HG02981 (cell line): ENCODE measurements around the gene ZNF548.

Experiments used
- ATAC-seq: cut with Tn5 transposase; IDR thresholded peaks from one replicate; pipeline ENCODE4 v1.9.1; 2021; ENCODE audit warnings: mild to moderate bottlenecking, moderate library complexity; ENCODE audit not compliant: unreplicated experiment

Gene ZNF548

DNA sequence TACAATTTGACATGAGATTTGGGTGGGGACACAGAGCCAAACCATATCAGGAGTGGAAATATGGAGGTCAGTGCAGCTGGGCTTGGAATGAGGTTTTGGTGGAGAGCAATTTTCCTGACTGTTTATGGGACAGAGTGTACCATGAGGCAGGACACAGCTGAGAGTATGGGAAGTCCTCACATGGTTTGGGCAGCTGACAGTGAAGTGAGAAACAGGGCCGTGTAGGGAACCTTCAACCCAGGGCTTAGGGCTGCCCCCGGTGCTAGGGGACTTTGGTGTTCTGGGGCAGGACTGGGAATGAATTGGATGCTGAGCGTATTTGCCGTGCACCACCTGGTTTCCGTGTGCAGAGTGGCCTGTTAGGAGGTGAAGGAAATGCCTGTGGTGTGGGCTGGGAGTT is 6.1 kb downstream of the ZNF548 start:
- ATAC-seq: no peak

DNA sequence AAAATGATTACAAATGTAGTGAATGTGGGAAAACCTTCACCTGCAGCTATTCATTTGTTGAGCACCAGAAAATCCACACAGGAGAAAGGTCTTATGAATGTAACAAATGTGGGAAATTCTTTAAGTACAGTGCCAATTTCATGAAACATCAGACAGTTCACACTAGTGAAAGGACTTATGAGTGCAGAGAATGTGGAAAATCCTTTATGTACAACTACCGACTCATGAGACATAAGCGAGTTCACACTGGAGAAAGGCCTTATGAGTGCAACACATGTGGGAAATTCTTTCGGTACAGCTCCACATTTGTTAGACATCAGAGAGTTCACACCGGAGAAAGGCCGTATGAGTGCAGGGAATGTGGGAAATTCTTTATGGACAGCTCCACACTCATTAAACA is 9.2 kb downstream of the ZNF548 start:
- ATAC-seq: no peak

- no peak for ATAC-seq
These were observed 14.3 kb downstream of the ZNF548 start for GRCh38 chr19:57403737-57404563.

- ATAC-seq: no peak
These were observed 17.0 kb downstream of the ZNF548 start for GRCh38 chr19:57406516-57407123.

GRCh38 chr19:57410877-57411671 is 21.4 kb downstream of the ZNF548 start, which contains the start of gene ZNF17:
ZNF17 (plus strand) TSS chr19:57411161; CDS start chr19:57413616, 2,455 bp downstream.
- peak; percentile 98 for ATAC-seq

DNA sequence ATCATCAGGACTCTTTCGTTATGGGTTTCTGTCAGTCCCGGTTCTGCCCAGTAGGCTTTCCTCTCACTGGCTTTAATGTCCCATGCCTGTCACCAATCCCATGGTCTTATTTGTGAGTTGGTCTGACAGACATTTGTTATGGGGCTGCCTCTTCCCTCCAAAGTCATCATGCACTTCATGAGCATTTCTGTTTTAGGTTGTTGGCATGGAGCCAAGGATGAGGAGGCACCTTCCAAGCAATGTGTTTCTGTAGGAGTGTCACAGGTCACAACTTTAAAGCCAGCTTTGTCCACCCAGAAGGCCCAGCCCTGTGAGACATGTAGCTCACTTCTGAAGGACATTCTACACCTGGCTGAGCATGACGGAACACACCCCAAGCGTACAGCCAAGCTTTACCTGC is 29.8 kb downstream of the ZNF548 start:
- no peak for ATAC-seq

DNA sequence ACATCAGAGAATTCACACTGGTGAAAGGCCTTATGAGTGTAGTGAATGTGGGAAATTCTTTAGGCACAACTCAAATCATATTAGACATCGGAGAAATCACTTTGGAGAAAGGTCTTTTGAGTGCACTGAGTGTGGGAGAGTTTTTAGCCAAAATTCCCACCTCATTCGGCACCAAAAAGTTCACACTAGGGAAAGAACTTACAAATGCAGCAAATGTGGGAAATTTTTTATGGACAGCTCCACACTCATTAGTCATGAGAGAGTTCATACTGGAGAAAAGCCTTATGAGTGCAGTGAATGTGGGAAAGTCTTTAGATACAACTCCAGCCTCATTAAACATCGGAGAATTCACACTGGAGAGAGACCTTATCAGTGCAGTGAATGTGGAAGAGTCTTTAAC is 31.4 kb downstream of the ZNF548 start:
- no peak for ATAC-seq

- ATAC-seq: no peak
These were observed 44.9 kb downstream of the ZNF548 start for GRCh38 chr19:57434386-57435061.

GRCh38 chr19:57435062-57435978 is 45.7 kb downstream of the ZNF548 start, which contains the start of gene ZNF749:
ZNF749 (plus strand) TSS chr19:57435325; CDS start chr19:57435579, 254 bp downstream.
- ATAC-seq: peak; percentile 96

DNA sequence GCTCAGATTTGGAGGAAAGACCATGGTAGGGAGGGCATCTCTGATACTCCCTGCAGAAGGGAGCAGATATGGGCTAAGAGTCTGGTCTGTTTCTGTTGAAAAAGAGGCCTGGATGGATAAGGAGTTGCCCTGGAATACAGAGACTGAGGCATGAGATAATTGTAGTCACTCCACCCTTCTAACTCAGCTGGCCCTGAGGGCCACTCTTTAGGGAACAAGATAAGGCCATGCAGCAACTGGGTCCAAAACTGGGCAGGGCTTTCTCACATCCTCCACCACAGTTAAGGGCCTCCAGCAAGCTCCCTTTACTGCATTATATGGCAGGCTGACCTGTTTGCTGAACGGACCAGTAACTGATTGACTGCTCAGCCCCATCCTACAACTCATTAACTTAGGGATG is 46.8 kb downstream of the ZNF548 start:
- ATAC-seq: no peak

GRCh38 chr19:57437931-57438330 is 48.3 kb downstream of the ZNF548 start:
- no peak for ATAC-seq

DNA sequence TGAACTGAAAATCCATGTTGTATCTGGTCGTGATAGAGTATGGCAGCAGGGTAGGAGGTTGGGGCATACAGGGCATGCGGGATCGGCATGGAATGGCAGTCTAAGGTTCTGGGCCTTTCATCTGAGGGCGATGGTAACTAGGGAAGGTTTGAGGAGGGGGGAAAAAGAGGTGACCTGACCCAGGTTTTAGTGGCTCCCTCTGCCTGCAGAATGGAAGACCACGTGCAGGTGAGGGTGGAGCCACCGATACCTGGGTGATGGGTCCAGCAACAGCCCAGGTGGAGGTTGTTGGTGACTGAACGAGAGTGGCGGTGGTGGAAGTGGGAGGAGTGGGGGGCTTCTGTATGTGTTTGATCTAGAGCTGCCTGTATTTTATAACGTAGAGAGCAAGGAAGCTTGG is 49.3 kb downstream of the ZNF548 start:
- ATAC-seq: no peak

DNA sequence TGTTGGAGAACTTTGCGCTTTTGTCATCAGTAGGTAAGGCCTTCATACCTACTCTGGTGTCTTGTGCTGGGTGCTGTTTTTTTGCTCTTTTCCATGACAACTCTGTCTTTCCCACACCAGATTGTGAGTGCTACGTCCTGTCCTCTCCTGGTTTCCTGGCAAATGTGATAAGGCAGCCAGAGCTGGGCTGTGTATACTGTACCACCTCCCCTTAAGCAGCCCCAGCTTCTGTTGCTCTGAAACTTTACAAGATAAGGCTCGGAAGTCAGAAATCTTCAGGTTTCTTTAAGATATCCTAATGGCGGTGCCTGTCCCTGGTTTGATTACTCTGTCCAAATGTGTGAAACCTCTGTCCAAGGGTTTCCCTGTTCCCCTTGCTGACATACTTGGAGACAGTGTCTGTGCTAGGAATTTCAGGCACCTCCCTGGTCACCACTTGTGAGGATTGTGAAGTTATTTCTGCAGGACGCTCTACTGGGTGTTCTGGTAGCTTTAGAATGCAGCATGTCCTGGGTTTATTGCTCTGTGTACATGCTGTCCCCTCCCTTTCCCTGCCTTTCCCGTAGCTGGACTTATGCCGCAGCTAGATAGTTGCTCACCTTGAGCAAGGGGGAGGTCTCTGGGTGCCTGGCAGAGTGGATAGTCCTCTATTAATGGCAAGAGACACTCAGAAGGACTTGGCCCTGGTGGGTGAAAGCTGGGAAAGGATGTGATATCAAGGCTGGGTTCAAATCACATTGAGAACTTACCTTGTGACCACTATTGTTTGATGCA is 52.5 kb downstream of the ZNF548 start:
- no peak for ATAC-seq

DNA sequence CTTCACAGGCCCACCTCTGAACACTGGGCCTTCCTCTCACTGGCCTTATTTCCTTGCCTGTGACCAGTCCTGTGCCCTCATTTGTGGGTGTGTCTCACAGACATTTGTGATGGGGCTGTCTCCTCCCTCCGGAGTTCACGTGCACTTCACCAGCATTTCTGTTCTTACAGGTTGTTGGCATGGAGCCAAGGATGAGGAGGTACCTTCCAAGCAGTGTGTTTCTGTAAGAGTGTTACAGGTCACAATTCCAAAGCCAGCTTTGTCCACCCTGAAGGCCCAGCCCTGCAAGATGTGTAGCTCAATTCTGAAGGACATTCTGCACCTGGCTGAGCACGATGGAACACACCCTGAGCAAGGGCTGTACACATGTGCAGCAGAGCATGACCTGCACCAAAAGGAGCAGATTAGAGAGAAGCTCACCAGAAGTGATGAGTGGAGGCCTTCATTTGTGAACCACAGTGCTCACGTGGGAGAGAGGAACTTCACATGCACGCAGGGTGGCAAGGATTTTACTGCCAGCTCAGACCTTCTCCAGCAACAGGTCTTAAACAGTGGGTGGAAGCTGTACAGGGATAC is 53.6 kb downstream of the ZNF548 start:
- ATAC-seq: no peak

- no peak for ATAC-seq
These were observed 62.7 kb downstream of the ZNF548 start for GRCh38 chr19:57452307-57452706.
